ENCODE data around the gene CACNA1E.

CACNA1E gene

GRCh38 chr1:181483285-181484195 lies at the start of gene CACNA1E:
TSS of gene CACNA1E (plus strand) at chr1:181483517. CDS start at chr1:181483745, 228 bp downstream.
- DNase-seq = no peak

- no peak for DNase-seq
These were observed 49.4 kb upstream of the CACNA1E start for GRCh38 chr1:181433931-181434330.

- no peak for DNase-seq
These were observed 45.3 kb upstream of the CACNA1E start for GRCh38 chr1:181438013-181438412.

- no peak for DNase-seq
These were observed 42.8 kb upstream of the CACNA1E start for GRCh38 chr1:181440510-181440909.

- no peak for DNase-seq
These were observed 41.2 kb upstream of the CACNA1E start for GRCh38 chr1:181442181-181442525.

GRCh38 chr1:181443231-181443853 lies 40.0 kb upstream of the CACNA1E start:
- DNase-seq = no peak

GRCh38 chr1:181445436-181445835 lies 37.9 kb upstream of the CACNA1E start:
- no peak for DNase-seq

- DNase-seq = no peak
These were observed 34.9 kb upstream of the CACNA1E start for GRCh38 chr1:181448461-181448860.

GRCh38 chr1:181451661-181452230 lies 31.6 kb upstream of the CACNA1E start:
- no peak for DNase-seq

GRCh38 chr1:181452746-181453145 lies 30.6 kb upstream of the CACNA1E start:
- DNase-seq = no peak

- no peak for DNase-seq
These were observed 29.6 kb upstream of the CACNA1E start for GRCh38 chr1:181453541-181454201.

- no peak for DNase-seq
These were observed 26.8 kb upstream of the CACNA1E start for GRCh38 chr1:181456551-181456950.

- DNase-seq = no peak
These were observed 24.9 kb upstream of the CACNA1E start for GRCh38 chr1:181458419-181458818.

GRCh38 chr1:181459067-181459466 lies 24.2 kb upstream of the CACNA1E start:
- DNase-seq = no peak

GRCh38 chr1:181469829-181470228 lies 13.5 kb upstream of the CACNA1E start:
- no peak for DNase-seq

- no peak for DNase-seq
These were observed 7.7 kb upstream of the CACNA1E start for GRCh38 chr1:181475580-181475979.

GRCh38 chr1:181476581-181476980 lies 6.7 kb upstream of the CACNA1E start:
- no peak for DNase-seq

- DNase-seq = no peak
These were observed 5.0 kb upstream of the CACNA1E start for GRCh38 chr1:181478306-181478705.

GRCh38 chr1:181479137-181479745 lies 4.1 kb upstream of the CACNA1E start:
- DNase-seq = peak; percentile 55

- no peak for DNase-seq
These were observed 1.3 kb upstream of the CACNA1E start for GRCh38 chr1:181482001-181482430.

- peak; percentile 38 for DNase-seq
These were observed 614 bp upstream of the CACNA1E start for GRCh38 chr1:181482521-181483284.

GRCh38 chr1:181484821-181485220 lies 1.5 kb downstream of the CACNA1E start:
- DNase-seq = no peak

Measured in NCI-H1436 (cell line).